ENCODE measurements around the gene PRKCH. TPM values are rescaled to one million over a fixed set of nuclear protein-coding genes. Genes with fewer than 3 reads are reported as not detected.
"Not testable (repeated sequence)": the region's sequence is repeated elsewhere in the genome, so short reads cannot be mapped to it uniquely, and the experiment has no call there.

The PRKCH gene
- total RNA-seq, 1 donor from 2014 or later: 217 TPM

DNA sequence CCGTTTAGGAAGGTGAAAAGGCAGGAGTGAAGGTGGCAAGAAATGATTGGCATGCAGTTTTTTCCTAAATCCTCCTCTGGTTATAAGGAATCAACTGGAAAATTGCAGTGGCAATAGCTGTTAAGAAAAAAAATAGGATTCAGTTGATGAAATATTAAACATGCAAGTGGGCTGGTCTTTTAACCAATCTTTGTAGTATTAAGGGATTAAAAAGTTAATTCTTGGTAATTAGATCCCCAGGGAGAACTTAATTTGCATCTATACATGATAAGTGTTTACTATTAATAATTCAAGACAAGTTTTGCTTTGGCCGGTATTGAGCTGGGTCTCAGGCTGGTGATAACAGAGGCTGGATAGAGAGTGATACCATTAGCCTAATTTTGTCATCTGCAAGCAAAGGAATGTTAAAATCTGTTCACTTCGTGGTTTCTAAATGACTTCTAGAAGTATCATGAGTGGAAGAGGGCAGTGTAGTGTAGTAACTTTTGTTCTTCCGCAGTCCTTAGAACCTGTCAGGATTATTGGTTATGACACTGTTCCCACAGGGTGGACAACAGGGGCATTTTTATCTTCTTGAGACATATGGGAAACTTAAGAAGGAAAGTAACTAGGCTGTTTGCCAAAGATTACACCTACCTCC lies 118.5 kb downstream of the PRKCH start:
- intact Hi-C loops (cut with micrococcal nuclease): loop anchor here (1.0 to 5.0 kb wide), 2 partner anchors 52 to 688 kb away; no protein-coding TSS in a partner anchor

DNA sequence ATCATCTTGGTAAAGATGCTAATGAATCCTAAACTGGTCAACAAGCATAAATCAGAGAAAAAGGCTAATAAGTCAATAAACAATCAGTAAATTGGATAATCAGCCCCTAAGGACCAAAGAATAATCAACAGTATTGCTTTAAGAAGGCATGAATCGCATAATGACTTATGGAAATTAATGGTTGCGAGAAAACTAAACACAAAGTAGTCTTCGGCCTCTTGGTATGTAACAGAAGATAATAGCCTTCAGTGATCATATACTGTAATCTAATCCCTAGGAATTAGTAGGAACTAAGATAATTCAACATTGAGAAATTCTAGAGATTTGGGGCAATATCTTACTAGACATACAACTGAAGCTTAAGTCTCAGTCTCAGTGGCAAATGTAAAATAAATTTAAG lies 122.1 kb downstream of the PRKCH start:
- intact Hi-C loops (cut with micrococcal nuclease): loop anchor here (5.0 kb wide), 1 partner anchor 691 kb away; no protein-coding TSS in a partner anchor

DNA sequence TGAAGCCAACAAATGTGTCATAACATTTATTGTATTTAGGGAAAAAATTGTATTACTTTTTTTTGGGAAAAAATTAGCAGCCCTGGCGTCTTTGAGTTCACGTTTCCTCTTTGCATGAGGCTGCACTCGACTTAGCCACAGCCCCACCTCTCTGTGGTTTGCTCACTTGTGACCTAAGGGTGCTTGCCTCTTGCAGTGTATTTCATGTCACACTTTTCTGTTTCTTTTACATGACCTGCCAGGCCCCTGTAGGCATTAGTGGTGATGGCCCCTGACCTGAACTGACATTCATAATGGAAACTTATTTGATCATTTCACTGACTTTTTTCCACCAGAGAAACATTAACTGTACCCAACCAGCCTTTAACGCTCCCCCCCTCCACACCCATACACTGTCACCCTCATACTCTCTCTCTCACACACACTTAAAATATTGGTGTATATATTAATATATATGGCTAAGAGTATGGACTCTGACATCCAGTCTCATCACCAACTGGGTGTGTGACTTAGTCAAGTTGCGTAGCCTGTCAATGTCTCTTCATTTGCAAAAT lies 122.9 kb downstream of the PRKCH start:
- intact Hi-C loops (cut with micrococcal nuclease): loop anchor here (1.0 to 5.0 kb wide), 4 partner anchors 8 to 692 kb away; no protein-coding TSS in a partner anchor

GRCh38 chr14:61451491-61451890 lies 130.1 kb downstream of the PRKCH start:
- intact Hi-C loops (cut with micrococcal nuclease): loop anchor here (5.0 to 10.0 kb wide), 2 partner anchors 34 to 267 kb away; no protein-coding TSS in a partner anchor

DNA sequence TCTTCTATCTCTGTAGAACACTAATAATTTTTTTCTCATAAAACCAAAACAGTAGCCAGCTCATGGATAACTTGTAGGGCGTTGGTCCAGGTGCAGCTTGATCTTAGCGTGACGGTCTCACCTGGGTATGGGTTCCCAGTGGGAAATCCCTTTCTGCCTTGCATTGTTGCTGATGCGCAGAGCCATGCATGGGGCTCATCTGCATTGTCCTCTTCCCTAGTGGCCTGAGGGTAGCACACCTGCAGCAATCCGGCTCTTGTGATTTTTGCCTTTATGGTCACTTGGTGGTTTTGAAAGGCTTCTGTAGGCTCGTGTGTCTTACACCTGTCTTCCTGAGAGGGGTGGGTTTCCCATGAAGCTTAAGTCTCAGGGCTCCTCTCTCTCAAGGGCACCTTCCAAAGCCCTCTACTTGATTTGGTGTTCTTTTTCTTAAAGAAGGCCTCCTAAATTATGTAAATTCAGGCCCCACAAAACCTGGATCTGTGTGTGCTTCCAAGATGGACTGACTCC lies 130.6 kb downstream of the PRKCH start:
- intact Hi-C loops (cut with micrococcal nuclease): loop anchor here (1.0 to 10.0 kb wide), 9 partner anchors 8 to 267 kb away; no protein-coding TSS in a partner anchor

DNA sequence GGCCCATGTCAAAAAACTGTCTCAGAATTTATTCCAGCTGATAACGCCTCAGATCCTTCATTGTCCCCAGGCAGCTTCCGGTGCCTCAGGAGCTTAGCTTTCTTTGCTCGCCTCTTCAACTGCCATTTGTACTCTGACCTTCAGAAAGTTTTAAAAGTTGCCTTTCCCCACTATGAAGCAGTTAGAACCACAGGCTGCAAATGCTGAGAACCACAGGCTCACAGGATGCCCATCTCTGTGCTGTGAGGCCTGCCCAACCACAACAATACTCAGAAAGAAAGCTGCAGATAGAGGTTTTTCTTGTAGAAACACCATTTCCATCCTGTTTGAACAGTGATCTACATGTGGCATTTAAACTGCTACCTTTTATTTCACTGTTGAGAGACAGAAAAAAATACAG lies 131.1 kb downstream of the PRKCH start:
- intact Hi-C loops (cut with micrococcal nuclease): loop anchor here (1.0 to 10.0 kb wide), 9 partner anchors 8 to 268 kb away; no protein-coding TSS in a partner anchor

DNA sequence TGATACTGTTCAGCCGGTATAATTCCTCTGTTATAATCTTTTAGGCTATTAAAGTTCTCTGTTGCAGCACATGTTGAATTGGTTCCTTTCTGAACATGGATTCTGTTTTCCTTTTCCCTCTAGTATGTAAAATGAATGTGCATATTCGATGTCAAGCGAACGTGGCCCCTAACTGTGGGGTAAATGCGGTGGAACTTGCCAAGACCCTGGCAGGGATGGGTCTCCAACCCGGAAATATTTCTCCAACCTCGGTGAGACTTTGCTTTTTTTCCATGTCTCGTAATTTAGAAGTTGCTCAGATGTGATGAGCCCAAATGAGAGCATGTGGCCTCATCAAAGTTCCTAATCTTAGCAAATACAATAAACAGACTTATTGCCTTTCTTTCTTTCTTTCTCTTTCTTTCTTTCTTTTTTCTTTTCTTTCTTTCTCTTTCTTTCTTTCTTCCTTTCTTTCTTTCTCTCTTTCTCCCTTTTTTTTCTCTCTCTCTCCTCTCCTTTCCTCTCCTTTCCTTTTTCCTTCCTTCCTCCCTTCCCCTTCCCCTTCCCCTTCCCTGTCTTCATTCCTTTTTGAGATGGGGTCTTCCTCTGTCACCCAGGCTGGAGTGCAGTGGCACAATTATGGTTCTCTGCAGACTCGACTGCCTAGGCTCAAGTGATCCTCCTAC lies 131.9 kb downstream of the PRKCH start:
- intact Hi-C loops (cut with micrococcal nuclease): loop anchor here (2.0 to 10.0 kb wide), 4 partner anchors 36 to 268 kb away; no protein-coding TSS in a partner anchor

GRCh38 chr14:61454545-61454944 lies 133.2 kb downstream of the PRKCH start:
- intact Hi-C loops (cut with micrococcal nuclease): loop anchor here (5.0 to 10.0 kb wide), 2 partner anchors 37 to 270 kb away; no protein-coding TSS in a partner anchor

DNA sequence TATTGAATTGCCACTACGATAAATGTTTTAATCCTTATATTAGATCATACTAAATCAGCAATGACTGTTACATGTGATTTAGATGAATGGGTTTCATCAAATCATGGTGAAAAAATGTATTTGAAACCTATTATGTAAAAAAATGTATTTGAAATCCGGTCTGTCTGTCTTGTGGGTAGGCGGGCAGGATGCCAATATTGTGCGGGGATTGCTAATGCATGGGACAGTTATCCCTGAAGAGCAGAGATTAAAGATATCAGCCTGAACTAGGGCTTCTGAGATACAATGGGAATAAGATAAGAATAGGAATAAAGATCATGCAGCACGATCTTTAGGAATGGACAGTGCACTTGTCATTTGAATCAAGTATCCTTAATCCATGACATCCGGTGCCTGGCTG lies 134.0 kb downstream of the PRKCH start:
- intact Hi-C loops (cut with micrococcal nuclease): loop anchor here (5.0 to 10.0 kb wide), 2 partner anchors 271 to 437 kb away; no protein-coding TSS in a partner anchor

- intact Hi-C loops (cut with micrococcal nuclease): loop anchor here (1.0 to 10.0 kb wide), 4 partner anchors 159 to 436 kb away; no protein-coding TSS in a partner anchor
These were observed 135.3 kb downstream of the PRKCH start for GRCh38 chr14:61456720-61457119.

- intact Hi-C loops (cut with micrococcal nuclease): loop anchor here (5.0 to 10.0 kb wide), 2 partner anchors 274 to 434 kb away; no protein-coding TSS in a partner anchor
These were observed 137.4 kb downstream of the PRKCH start for GRCh38 chr14:61458766-61459165.

DNA sequence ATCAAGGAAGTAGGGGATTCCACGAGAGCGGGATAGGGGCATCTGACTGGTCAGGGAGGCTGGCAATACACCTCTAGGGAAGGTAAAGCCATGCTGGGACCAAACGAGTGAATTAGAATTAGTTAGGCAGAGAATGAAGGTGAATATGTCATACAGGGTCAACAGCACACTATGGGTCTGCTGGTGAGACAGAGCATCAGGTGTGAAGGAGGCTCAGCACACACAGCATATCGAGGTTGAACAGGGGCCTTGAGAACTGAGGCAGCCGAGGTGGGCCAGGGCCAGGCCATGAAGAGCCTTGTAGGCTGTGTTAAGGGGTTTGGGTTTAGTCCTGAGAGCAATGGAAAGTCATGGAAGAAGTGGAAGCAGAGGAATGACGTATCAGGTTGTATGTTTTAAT lies 137.8 kb downstream of the PRKCH start:
- intact Hi-C loops (cut with micrococcal nuclease): loop anchor here (5.0 to 10.0 kb wide), 2 partner anchors 274 to 433 kb away; no protein-coding TSS in a partner anchor

GRCh38 chr14:61460063-61460462 lies 138.7 kb downstream of the PRKCH start:
- intact Hi-C loops (cut with micrococcal nuclease): no loop called here

GRCh38 chr14:61460718-61461611 lies 139.6 kb downstream of the PRKCH start:
- intact Hi-C loops (cut with micrococcal nuclease): loop anchor here (1.0 kb wide), 5 partner anchors 42 to 666 kb away; partner anchors contain the start of gene HIF1A

DNA sequence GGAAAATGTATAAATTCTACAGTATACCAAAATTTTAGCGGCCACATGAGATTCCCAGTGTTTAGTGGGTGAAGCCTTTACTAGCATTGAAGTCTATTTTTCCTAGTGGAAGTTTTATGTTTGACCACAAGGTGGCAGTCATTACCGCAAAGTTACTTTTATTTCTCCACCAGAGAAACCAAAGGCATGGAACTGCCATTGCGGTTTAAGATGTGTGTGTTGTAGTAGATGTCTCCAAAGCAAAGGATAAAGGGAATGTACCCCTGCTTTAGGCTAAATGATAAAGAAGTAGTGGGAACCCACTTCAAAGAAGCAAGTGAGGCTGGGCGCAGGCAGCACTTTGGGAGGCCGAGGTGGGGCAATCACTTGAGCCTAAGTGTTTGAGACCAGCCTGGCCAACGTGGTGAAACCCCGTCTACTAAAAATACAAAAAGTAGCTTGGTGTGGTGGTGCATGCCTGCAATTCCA lies 140.5 kb downstream of the PRKCH start:
- intact Hi-C loops (cut with micrococcal nuclease): loop anchor here (1.0 kb wide), 5 partner anchors 41 to 665 kb away; partner anchors contain the start of gene HIF1A

DNA sequence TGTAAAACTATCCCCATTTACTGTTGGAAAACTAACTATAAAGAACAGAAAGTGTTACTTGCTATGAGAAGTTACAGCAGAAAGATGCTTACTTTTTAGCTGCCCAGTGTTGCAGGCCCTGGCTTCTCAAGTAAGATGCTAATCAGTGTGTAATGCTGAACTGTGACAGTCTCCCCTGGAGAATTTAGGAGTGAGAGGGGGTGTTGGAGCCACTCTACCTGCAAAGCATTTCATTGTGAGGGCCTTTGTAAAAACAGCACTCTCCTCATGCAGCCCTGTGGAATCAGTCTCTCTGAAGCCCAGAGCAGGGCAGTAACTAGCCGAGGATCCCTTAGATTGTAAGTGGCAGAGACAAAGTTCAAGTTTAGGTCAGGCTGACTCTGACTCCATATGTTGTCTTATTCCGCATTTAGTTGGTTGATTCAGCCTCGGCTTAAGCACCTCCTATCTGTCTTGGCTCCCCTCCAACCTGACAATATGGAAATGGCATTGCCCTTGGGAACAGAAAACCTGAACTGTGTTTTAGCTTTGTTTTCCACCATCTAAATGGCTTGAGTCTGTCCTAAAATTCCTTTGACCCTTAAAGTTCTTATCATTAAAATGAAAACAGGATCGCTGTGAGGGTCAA lies 141.3 kb downstream of the PRKCH start:
- intact Hi-C loops (cut with micrococcal nuclease): no loop called here

DNA sequence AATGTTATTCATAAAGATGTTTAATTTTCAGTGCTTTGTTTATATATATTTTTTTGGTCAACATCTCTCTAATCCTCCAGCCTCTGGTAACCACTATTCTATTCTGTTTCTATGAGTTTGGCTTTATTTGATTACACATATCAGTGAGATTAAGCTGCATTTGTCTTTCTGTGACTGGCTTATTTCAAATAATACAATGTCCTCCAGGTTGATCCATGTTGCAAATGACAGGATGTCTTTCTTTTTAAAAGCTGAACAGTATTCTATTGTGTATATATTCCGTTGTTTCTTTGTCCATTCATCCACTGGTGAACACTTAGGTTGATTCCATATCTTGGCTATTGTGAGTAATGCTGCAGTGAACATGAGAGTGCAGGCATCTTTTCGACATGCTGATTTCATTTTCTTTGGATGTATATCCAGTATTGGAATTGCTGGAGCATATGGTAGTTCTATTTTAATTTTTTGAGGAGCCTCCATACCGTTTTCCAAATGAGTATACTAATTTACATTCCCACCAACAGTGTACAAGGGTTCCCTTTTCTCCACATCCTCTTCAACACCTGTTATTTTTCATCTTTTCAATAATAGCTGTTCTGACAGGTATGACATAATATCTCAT lies 142.4 kb downstream of the PRKCH start:
- intact Hi-C loops (cut with micrococcal nuclease): no loop called here

- intact Hi-C loops (cut with micrococcal nuclease): not testable (repeated sequence)
These were observed 143.4 kb downstream of the PRKCH start for GRCh38 chr14:61464539-61465320.
